NCI-H1417 treated with DMSO at 0.1 percent for 48 hours (cell line): Measurements from ENCODE around the gene MME.
"Not testable (repeated sequence)": the region's sequence is repeated elsewhere in the genome, so short reads cannot be mapped to it uniquely, and the experiment has no call there.

ENCODE experiments used
- DNase-seq: peaks from one replicate; lab custom pipeline; 2025; lab: John Stamatoyannopoulos, UW

MME gene

DNA sequence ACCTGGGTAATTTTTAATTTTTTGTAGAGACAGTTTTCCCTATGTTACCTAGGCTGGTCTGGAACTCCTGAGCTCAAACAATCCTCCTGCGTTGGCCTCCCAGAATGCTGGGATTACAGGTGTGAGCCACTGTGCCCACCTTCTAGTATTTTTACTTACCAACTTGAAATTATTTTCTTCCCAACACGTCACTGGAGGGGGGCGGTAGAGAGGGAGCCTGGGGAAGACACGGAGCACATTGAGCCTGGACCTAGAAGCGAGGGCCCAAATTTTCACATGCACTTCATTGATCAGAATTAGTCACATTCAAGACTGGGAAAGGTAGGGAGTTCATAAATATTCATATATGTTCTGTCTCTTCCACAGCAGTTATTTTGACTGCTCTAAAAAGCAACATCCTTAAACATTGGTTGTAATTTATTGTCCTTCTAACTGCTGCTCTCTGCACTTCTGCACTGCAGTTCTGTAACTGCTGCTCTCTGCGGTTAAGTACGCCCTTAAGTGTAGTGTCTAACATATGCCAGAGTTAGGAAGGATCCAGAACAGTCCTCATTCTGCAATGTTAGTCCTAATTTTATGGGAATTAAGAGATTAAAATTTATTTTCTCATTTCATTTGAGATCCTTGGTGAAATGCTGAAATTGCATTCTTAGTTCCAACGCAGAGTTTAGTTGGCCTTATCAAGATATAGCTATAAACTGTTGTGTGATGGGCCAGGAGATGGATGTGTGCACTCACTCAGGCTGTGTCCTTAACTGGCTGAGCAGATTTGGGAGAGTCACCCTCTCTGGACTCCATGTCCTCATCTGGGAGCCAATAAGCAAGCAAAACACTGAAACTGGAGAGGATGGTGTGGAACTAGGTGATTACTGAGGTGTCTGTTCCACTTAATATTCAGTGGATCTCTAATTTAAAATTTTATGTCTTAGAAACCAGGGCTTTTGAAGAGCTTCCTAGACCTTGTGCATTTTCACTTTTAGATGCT lies 115.1 kb downstream of the MME start:
- no peak for DNase-seq

GRCh38 chr3:155196131-155197021 lies 116.3 kb downstream of the MME start:
- no peak for DNase-seq

DNA sequence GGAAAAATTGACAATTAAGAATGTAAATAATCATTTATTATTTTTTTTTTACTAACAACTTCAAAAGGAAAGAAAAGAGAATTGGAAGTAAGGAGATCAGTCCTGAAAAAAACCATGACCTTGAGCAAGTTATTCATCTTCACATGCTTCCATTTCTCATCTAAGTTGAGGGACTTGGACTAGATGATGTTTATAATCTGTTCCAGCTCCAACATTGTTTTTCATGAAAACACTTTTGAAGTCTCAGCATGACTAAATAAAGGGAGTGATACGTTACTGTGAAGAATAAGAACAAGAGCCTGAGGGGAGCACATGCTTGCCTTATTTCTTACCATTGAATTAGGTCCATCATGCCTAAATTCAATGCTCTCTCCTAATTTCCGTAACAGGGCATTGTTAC lies 117.7 kb downstream of the MME start:
- DNase-seq = no peak

GRCh38 chr3:155202626-155203025 lies 122.5 kb downstream of the MME start:
- no peak for DNase-seq

GRCh38 chr3:155204851-155205250 lies 124.7 kb downstream of the MME start:
- DNase-seq = no peak

DNA sequence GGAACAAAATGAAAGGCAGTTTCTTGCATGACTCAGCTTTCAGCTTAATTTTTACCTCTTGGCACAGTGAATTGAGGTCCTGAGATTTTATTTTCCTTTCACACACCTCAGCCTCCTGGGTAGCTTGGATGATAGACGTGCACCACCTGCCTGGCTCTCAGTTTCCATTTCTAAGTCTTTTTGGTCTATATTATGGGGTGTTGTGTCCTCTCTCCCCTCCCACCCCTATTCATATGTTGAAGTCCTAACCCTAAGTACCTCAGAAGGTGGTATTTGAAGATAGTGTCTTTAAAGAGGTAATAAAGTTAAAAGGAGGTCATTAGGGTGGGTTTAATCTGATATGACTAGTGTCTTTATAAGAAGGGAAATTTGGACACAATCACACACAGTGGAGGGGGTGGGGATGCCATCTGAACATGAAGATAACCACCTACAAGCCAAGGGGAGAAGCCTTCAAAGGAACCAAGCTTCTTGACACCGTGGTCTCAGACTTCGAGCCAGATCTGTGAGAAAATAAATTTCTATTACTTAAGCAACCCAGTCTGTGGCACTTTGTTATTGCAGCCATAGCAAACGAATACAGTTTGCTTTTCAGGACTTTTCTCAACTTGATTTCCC lies 128.2 kb downstream of the MME start:
- DNase-seq = no peak

DNA sequence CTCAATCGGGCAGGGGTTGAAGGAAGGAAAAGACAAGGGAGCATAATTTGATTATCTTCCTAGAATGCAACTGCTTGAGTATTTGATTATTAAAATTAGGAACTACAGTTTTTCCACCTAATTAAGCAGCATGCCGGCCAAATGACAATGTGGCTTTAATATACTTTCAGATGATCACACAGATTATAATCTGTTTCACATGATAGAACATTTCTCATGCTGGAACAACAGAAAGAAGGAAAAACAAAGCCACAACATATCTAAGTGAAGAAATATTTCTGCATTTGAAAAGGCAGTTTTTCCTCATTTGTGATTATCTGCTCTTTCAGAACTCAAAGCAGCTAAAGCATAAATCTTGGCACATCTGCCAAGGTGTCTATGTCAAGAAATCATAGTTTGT lies 130.6 kb downstream of the MME start:
- no peak for DNase-seq

DNA sequence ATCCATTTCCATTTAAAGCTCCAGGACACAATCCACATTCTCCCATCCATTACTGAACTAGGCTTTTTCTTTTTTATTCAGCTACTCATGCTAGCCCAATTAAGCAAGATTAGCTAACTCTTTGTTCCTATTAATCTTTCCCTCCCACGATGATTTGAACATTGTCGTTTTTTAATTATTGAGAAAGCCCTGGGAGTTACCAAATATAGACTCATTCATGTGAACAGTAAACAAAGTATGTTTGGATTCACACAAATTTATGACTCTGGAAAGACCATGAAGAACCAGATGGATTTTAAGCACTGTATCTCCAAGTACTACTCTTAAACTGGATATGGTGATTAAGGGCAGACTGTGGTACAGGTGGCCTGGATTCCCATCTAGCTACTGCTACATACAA lies 131.1 kb downstream of the MME start:
- no peak for DNase-seq

DNA sequence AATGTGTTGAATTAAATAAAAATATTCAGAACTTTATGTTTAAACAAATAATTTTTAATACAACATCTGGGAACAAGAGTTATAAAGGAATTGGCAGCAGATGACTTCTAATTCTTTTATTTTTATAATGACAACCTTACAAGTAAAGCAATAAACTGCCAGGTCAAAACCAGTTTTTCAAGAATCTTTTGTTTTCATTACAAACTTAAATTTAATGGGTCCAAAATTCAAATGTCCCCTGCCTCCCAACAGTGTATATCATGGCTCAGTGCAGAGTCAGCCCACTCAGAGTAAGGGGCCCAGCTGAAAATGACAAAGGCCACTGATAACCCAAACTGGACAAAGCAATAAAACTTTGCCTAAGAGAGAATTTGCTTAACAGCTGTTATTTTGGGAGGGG lies 131.8 kb downstream of the MME start:
- DNase-seq = no peak

DNA sequence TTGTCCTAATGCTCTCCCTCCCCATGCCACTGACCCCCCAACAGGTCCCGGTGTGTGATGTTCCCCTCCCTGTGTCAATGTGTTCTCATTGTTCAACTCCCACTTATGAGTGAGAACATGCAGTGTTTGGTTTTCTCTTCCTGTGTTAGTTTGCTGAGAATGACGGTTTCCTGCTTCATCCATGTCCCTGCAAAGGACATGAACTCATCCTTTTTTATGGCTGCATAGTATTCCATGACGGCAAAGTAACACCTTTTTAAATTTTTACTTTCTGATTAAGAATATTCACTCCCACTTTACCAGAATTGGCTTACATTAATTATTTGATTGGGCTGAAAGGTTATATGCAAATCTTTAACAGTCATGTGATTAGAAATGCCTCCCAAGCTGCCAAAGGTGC lies 135.9 kb downstream of the MME start:
- DNase-seq = not testable (repeated sequence)

- no peak for DNase-seq
These were observed 137.5 kb downstream of the MME start for GRCh38 chr3:155217591-155217990.

GRCh38 chr3:155218462-155218861 lies 138.3 kb downstream of the MME start:
- no peak for DNase-seq

- no peak for DNase-seq
These were observed 139.0 kb downstream of the MME start for GRCh38 chr3:155219106-155219505.

DNA sequence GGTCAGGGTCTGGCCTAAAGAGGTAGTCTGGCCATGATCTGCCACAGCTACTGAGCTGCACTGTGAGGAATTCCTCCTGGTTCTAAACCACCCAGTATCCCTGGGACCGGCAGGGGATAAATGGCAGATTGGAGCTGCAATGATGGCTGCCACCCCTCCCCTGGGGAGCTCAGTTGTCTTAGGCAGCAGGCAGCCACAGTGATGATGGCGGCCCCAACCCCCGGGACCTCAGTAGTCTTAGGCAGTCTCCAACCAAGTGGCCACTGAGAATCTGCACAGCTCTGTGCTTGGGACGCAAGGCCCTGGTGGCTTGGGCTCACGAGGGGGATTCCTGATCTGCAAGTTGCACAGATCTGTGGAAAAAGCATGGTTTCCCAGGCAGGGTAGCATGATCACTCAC lies 145.3 kb downstream of the MME start:
- DNase-seq = no peak

DNA sequence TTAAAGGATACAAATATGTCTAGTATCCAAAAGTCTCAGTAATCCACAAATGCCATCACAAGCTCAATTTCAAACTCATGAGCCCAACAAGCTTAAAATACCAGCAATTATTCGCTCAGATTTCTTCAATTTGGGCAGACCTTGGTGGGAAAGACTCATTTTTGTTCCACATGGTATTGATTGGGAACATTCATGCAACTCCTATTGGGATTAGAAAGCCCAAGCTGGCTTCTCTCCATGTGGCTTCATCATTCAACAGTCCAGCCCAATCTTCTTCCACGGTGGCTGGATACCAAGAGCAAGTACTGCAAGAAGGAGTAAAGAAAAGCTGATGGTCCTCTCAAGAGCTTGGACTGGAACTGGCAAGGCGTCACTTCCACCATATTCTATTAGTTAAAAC lies 147.0 kb downstream of the MME start:
- no peak for DNase-seq

DNA sequence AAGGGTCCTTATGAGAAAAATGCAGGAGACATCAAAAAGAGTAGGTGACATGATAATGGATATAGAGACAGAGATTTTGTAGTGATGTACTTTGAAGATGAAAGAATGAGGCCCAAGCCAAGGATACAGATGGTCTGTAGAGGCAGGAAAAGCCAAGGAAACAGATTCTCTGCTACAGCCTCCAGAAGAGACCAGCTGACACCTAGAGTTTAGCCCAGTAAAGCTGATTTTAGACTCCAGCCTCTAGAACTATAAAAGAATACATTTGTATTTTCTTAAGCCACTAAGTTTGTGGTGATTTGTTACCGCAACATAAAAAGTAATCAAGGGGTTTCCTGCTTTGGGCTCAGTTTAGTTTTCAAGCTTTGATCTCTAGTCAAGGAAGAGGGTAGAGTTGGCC lies 148.6 kb downstream of the MME start:
- DNase-seq = no peak

DNA sequence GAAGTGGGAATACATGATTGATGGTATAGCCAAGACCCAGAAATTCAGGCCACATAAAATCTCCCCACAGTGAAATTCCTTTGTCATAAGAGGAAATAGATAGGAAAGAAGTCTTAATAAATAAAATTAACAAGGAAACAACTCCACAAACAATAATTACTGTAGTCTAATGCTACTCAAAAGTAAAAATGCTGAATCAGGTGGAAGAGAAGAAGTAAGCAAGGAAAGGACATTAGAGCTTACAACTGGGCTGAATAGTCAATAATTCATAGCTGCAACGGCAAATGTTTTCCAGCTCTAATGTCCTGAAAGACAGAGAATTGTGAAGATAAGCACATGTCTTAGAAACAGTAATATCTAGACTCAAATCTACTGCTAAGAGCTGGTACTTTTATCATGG lies 149.0 kb downstream of the MME start:
- DNase-seq = no peak

DNA sequence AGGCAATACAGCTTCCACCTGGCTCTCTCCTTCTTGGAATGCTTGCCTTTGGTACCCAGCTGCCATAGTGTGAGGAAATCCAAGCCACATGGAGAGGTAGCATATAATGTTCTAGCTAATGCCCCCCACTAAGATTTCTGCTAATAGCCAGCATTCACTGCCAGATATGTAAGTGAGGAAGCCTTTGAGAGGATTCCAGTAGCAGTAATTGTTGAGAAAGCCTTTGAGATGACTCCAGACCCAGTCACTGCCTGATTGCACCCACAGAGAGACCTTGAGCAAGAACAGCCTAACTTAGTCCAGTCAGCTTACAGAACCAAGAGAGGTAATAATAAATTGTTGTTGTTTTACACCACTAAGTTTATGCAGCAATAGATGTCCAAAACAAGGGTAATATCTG lies 150.3 kb downstream of the MME start:
- DNase-seq = no peak

- no peak for DNase-seq
These were observed 151.7 kb downstream of the MME start for GRCh38 chr3:155231792-155232191.

DNA sequence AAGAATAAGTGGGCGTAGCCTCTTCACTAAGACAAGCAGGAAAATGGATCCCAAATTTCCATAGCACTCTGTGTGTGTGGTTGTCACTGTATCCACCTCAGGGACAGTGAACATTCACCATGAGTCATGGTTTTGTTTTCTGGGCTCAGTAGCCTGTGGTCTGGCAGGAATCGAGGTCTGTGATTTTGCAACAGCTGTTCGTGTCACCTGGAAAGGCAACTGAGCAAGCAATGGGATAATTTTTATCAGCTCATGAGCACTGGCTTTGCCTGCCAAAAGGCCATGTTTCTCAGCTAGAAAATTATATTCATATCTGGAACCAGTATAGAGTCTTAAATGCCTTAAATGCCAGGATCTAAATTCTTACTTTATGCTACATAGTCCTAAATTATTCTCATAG lies 152.5 kb downstream of the MME start:
- DNase-seq = no peak

- DNase-seq = no peak
These were observed 153.1 kb downstream of the MME start for GRCh38 chr3:155233213-155233612.
